C4-2B (cell line): ENCODE measurements around the gene MYO1H.

Source experiments
- ZFX ChIP-seq: fragments of 450-650 bp; IDR thresholded peaks from 2 replicates; pipeline ENCODE4 v1.6.1; 2017
- TF ChIP-seq, protein P1 (sequence below): fragments of 450-650 bp; conservative IDR thresholded peaks from 2 replicates; pipeline ENCODE4 v1.5.1; 2017; ENCODE audit warnings: mild to moderate bottlenecking

DNA sequence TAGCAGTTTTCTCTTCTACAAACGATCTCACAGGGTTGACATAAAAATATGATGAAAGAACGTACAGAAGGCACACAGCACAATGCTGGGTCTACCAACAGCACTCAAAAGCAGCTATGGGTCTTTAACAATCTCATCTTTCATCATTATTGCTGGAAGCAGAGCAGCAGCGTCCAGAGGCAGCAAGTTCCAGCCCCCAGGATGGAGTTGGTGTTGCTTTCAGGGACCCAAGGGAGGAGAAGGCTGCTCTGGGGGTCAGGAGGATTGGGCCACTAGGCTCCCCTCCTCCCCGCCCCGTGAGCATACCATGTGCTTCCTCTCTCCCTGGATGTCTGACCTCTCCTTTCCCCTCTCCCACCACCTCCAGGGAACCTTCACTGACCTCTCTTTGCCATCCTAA, 116.1 kb downstream of the MYO1H start:
- TF ChIP-seq, protein P1, sequence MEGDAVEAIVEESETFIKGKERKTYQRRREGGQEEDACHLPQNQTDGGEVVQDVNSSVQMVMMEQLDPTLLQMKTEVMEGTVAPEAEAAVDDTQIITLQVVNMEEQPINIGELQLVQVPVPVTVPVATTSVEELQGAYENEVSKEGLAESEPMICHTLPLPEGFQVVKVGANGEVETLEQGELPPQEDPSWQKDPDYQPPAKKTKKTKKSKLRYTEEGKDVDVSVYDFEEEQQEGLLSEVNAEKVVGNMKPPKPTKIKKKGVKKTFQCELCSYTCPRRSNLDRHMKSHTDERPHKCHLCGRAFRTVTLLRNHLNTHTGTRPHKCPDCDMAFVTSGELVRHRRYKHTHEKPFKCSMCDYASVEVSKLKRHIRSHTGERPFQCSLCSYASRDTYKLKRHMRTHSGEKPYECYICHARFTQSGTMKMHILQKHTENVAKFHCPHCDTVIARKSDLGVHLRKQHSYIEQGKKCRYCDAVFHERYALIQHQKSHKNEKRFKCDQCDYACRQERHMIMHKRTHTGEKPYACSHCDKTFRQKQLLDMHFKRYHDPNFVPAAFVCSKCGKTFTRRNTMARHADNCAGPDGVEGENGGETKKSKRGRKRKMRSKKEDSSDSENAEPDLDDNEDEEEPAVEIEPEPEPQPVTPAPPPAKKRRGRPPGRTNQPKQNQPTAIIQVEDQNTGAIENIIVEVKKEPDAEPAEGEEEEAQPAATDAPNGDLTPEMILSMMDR, result no peak
- no peak for TF ChIP-seq ZFX
